Heart left ventricle (tissue), 13 donors: ENCODE results near the gene OASL.

Source experiments
- POLR2A ChIP-seq, 2 donors: fragments of 450-650 bp; IDR thresholded peaks; one replicate each; pipeline ENCODE4 v1.6.1; 2017; ENCODE audit warnings: antibody characterized with exemption in 2 of 2, mild to moderate bottlenecking in 2 of 2, moderate library complexity in 2 of 2
- TF ChIP-seq, protein P1 (sequence below), 12 donors: fragments of 200-600 bp; sonication (generic) in 4 of 12; IDR thresholded peaks; one replicate each; pipeline versions ENCODE4 v1.5.0 to v1.8.0; 2018 to 2022; ENCODE audit warnings: antibody characterized with exemption in 12 of 12, mild to moderate bottlenecking in 5 of 12
- donor health status: ischemic (EF 13 %, LVEDD 7.1; RV severe dilation, severe dysfunction).
- donor health status: DM: no; HTN: yes; CAD: no.
- donor health status: DM: no; HTN: no; CAD: no.
- donor health status: ischemic (EF 25% LVEDD 6.9; RV normal size, moderate dysfunction).
- donor health status: ischemic (EF 25% LVEDD 5.7; RV mildly dilated, moderate dysfunction).
- donor health status: ischemic (EF 35%, LVEDD 5.7; RV mildly dilated, moderate dysfunction).
- donor health status: nonischemic (EF 11% LVEDD 7.7; RV severe dilation, severe dysfunction).
- donor health status: DM: yes; HTN: yes; CAD: no.
- donor health status: PGD.
- donor health status: ischemic (EF 29% LVEDD 5.4; RV normal size, mild dysfunction).
- donor health status: nonischemic (EF 23%, LVEDD 6.1; RV moderate dilation, normal function).

DNA sequence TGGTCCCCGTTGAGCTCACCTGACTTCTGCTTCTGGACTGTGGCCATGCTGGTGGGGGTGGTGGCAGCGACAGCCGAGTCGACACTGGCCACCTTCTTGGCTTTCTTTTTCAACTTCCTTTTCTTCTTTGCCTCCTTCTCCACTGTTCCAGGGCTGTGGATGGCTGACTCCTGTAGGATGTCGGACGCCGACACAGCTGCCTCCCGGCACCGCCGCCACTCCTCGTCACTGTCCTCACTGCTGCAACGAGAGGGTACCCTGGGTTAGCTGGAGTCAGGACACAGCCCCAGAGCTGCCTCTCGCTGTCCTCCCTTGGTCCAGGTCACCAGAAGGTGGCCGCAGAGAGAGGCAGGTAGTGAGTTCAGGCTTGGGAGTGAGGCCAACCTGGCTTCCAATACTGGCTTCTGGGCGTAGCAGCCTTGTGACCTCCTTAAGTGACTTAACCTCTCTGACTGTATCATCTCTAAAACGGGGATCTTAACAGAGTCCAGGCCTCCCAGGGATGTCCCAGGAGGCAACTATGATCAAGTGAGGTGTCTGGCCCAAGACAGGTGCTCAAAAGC lies 34.7 kb downstream of the OASL start:
- no peak for TF ChIP-seq POLR2A (IDR thresholded peaks at IDR 0.05)
- TF ChIP-seq, protein P1, sequence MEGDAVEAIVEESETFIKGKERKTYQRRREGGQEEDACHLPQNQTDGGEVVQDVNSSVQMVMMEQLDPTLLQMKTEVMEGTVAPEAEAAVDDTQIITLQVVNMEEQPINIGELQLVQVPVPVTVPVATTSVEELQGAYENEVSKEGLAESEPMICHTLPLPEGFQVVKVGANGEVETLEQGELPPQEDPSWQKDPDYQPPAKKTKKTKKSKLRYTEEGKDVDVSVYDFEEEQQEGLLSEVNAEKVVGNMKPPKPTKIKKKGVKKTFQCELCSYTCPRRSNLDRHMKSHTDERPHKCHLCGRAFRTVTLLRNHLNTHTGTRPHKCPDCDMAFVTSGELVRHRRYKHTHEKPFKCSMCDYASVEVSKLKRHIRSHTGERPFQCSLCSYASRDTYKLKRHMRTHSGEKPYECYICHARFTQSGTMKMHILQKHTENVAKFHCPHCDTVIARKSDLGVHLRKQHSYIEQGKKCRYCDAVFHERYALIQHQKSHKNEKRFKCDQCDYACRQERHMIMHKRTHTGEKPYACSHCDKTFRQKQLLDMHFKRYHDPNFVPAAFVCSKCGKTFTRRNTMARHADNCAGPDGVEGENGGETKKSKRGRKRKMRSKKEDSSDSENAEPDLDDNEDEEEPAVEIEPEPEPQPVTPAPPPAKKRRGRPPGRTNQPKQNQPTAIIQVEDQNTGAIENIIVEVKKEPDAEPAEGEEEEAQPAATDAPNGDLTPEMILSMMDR (IDR thresholded peaks at IDR 0.05), result no peak
